ENCODE data around the gene LRBA. TPM values are rescaled to one million over a fixed set of nuclear protein-coding genes. Genes with fewer than 3 reads are reported as not detected.

Gene LRBA
- polyA plus RNA-seq, 3 donors, result 64.0 to 70.1 (median 67.0) TPM

DNA sequence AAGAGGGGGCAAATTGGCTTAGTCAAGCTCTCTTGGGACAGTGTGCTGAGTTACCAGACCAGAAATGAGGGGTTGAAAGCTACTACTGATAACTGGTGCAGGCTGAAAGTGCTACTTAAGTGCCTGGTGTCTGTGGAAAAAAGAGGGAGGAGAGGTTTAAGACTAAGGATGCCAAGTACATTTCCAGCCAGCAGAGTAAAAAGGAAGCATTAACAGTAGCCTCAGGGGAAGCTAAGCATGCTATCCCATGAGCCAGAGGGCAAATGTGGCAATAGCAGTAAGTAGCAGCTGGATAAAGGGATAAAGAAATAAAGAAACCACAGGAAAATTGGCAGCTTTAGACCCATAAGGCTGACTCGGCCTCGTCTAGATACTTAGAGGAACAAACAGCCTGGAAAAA, 629.5 kb downstream of the LRBA start:
- DNase-seq (ENCODE audit: extremely low read depth in 1 of 11, low read depth in 9 of 11, low spot score in 4 of 11), result no peak

- DNase-seq (ENCODE audit: extremely low read depth in 1 of 11, low read depth in 9 of 11, low spot score in 4 of 11), result no peak
These were observed 630.8 kb downstream of the LRBA start for GRCh38 chr4:150384249-150384648.

DNA sequence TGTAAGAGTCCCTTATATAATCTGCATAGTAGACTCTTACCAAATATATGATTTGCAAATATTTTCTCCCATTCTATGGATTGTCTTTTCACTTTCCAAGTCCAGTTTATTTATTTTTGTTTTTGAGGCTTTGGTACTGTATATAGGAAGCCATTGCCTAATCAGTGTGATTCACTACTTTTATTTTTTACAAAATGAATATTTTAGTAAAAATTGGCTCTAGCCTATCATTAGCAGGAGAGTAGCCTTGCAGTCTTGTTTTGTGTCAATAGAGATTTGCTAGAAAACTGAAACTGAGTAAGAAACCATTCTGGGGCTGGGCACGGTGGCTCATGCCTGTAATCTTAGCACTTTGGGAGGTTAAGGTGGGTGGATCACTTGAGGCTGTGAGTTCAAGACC, 633.1 kb downstream of the LRBA start:
- no peak for DNase-seq (ENCODE audit: extremely low read depth in 1 of 11, low read depth in 9 of 11, low spot score in 4 of 11)

DNA sequence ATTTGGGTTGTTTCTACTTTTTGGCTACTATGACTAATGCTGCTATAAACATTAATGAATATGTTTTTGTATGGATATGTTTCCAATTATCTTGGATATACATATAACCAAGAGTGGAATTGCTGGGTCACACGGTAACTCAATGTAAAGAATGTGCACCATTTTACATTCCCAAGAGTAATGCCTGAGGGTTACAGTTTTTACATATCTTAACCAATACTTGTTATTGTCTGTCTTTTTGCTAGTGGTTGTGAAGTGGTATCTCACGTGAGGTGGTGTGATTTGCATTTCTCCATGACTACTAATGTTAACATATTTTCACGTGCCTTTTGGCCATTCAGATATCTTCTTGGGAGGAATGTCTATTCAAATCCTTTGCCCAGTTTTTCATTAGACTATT, 633.5 kb downstream of the LRBA start:
- DNase-seq (ENCODE audit: extremely low read depth in 1 of 11, low read depth in 9 of 11, low spot score in 4 of 11), result no peak

DNA sequence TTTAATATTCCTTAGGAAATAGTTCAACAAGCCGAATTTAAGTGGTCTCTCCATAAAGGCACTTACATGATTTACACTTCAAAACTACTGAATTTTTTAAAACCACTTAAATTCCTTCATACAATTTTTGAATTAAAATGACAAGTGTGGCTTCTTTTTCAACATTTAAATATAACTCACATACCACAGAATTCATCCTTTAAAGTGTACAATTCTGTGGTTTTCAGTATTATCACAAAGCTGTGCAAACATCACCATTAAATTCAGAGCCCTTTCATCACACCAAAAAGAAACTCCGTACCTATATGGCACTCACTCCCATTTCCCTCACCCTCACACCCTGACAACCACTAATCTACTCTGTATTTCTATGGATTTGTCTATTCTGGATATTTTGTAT, 634.0 kb downstream of the LRBA start:
- no peak for DNase-seq (ENCODE audit: extremely low read depth in 1 of 11, low read depth in 9 of 11, low spot score in 4 of 11)

DNA sequence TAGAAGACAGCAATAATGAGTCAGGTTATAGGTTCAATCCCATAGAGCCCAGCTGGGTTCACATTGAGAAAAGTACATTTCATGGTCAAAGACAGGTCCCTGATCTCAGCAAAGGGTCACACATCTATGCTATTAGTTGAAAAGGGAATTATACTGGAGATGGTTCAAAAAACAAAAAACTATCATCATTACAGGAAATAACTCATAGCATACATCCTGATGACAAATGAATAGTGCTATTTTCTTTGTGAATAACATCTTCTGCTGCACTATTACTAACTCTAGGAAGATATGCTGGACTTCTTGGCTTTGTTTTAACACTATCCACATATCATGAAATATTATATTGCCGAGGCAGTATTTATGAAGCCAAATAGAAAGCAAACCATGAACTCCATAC, 635.6 kb downstream of the LRBA start:
- no peak for DNase-seq (ENCODE audit: extremely low read depth in 1 of 11, low read depth in 9 of 11, low spot score in 4 of 11)

DNA sequence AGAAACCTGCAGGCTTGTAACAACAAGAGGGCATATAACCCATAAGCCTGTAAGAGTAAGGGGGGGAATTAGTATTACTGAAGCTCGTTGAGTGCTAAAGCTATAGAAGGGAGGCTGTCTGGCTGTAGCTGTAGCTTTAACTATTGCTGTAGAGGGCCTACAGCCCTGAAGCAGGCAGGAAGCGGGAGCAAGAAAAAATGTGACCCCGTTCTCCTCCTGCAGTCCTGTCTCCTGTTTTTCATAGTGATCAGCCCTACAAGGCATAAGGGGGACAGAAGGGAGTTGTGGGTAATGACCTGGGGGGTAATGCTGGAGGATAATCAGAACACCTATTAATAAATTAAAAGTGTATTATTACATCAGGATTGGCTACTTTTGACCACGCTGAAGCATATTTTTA, 640.1 kb downstream of the LRBA start:
- no peak for DNase-seq (ENCODE audit: extremely low read depth in 1 of 11, low read depth in 9 of 11, low spot score in 4 of 11)

GRCh38 chr4:150371869-150372268, 643.2 kb downstream of the LRBA start:
- no peak for DNase-seq (ENCODE audit: extremely low read depth in 1 of 11, low read depth in 9 of 11, low spot score in 4 of 11)

DNA sequence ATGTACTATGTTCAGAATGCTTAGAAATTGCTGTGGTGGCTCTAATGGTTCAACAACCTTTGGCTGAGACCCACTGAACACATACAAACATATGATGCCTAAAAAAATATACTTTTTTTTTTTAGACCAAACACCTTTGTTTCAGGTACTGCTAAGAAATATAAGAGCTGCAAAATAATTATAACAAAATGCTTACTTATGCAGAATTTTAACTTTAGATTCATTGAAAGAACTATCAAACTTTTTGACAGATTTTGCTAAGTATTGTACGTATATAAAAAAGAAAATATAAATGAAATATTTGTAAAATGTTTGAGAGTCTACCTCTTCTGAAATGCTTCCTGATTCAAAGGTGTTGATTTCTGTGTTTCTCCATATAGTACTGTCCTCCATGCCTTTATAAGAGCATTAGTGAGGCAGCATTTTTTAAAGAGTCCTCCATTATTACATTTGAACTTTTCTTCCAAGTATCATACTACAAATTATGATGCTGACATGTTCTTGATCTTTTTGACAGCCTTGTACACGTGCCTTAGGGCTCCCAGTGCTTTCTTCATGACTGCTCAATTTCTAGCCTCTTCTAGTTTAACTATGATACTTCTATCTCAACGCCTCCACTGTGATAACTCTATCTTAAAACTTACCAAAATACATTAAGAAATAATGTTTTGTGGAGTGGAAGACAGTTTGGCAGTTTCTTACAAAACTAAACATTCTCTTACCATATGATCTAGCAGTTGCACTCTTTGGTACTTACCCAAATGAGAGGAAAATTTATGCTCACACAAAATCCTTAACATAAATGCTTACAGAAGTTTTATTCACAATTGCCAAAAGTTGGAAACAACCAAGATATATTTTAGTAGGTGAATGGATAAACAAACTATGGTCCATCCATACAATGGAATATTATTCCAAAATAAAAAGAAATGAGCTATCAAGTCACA, 645.4 kb downstream of the LRBA start:
- no peak for DNase-seq (ENCODE audit: extremely low read depth in 1 of 11, low read depth in 9 of 11, low spot score in 4 of 11)

DNA sequence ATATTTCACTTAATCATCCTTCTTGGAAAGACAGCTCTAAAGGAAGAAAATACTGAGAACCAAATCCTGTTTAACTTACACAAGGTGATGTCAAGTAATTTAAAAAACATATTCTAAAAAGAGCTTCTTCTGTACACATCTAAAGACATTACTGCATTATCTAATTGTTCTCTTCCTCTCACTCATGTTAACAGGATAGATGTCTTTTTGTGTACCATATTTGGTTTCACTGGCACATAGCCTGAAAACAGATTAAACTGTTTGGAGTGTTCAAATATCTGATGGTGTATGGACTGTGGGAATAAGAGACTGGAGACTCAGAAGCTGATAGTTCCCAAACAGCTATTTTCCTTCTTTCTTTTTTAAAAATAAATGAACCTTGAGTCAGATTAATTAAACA, 646.4 kb downstream of the LRBA start:
- no peak for DNase-seq (ENCODE audit: extremely low read depth in 1 of 11, low read depth in 9 of 11, low spot score in 4 of 11)

GRCh38 chr4:150367326-150367725, 647.8 kb downstream of the LRBA start:
- no peak for DNase-seq (ENCODE audit: extremely low read depth in 1 of 11, low read depth in 9 of 11, low spot score in 4 of 11)

DNA sequence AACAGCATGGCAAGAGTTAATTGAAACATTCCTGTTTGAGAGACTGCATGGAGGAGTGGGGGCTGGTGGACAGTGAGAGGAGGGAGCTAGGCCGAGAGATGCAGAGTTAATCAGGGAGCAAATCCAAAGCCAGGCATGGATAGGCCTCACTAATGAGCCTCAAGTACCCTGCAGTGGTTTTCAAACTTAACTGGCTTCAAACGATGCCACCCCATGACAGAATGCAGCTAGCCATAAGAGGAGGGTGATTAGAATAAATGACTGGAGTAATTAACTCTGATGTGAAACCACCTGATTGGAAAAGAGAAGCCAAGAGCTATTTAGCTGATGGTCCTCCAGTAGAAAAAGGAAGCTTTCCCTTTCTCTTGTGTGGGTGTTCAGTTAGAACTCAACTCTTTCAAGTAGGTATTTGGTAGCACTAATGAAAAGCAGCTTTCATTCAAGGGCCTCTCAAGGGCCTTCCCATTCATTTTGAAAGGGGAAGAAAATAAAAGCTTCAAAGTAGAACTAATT, 648.5 kb downstream of the LRBA start:
- peak in 1 of 11 donors; percentile 13 for DNase-seq (ENCODE audit: extremely low read depth in 1 of 11, low read depth in 9 of 11, low spot score in 4 of 11)

DNA sequence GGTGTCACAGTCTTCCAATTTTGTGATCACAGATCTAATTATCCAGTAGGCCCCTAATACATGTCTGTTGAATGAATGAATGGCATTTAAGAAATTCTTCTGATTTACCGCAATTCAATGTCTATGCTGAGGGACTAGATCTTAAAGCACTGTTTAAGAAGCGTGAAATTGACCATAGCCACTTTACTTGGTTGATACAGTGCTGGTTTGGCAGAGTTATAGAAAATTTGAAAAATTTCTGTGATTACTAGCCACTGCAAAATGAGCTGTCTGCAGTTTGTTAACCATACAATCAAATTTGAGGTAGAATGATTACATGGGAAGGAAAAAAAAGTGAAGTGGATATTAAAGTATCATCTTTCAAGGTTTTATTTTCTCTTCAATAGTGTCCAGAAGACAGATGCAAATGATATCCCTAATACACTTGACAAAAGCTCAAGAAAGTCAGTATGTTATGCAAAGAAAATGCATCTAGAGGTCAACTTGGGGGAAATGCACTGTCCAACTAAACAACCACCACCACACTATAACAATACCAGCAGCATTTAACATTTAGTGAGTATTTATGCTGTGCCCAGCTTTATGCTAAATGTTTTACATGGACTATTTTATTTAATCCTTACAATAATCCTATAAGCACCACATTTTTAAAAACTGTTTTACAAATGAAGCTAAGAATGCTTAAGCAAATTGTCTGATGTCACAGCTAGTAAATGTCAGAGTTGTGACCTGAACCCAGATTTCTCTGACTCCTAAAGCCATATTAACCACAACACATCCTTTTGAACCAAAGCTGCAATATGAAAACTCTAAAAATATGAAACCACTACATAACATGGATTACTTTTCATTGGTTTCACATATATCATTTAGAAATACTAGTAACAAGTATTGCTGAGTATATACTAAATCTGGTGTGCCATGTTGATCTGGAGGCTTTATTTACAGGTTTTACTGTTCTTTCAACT, 651.1 kb downstream of the LRBA start:
- DNase-seq (ENCODE audit: extremely low read depth in 1 of 11, low read depth in 9 of 11, low spot score in 4 of 11), result no peak

GRCh38 chr4:150358691-150359090, 656.4 kb downstream of the LRBA start:
- no peak for DNase-seq (ENCODE audit: extremely low read depth in 1 of 11, low read depth in 9 of 11, low spot score in 4 of 11)

DNA sequence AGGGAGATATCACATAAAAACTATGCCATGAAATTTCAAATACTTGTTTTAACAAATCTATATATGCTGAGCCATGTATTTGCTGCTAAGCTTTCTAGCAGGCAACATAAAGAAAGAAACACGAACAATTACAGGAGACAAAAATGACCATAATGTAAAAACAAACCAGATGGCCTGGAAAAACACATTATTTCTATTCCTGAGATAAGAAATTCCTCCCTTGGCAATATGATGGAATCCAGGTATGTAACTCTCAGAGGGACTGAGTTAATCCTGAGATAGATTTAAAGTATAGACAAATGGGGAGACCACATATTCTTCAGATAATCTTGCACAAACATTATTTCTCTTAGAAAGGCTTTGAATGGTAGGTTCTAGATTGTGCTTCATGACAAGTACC, 657.3 kb downstream of the LRBA start:
- DNase-seq (ENCODE audit: extremely low read depth in 1 of 11, low read depth in 9 of 11, low spot score in 4 of 11), result no peak

- no peak for DNase-seq (ENCODE audit: extremely low read depth in 1 of 11, low read depth in 9 of 11, low spot score in 4 of 11)
These were observed 659.1 kb downstream of the LRBA start for GRCh38 chr4:150355858-150356455.

DNA sequence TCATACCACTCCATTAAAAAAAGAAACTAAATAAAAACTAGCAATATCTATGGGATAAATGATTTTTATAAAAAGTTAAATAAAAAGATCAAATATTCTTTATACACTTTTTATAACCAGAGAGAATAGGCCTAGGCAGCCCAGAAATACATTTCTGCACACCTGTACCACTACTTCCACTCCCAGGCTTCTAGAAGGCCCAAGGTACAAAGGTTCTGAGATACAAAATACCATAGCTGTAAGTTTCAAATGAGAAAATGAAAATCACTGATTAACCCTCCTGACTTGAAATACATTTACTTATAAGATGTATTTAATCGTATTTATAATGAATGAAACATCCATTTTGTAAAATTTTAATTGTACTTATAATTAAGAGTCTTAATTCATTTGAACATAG, 659.7 kb downstream of the LRBA start:
- no peak for DNase-seq (ENCODE audit: extremely low read depth in 1 of 11, low read depth in 9 of 11, low spot score in 4 of 11)

GRCh38 chr4:150354214-150354796, 660.8 kb downstream of the LRBA start:
- DNase-seq (ENCODE audit: extremely low read depth in 1 of 11, low read depth in 9 of 11, low spot score in 4 of 11), result no peak

DNA sequence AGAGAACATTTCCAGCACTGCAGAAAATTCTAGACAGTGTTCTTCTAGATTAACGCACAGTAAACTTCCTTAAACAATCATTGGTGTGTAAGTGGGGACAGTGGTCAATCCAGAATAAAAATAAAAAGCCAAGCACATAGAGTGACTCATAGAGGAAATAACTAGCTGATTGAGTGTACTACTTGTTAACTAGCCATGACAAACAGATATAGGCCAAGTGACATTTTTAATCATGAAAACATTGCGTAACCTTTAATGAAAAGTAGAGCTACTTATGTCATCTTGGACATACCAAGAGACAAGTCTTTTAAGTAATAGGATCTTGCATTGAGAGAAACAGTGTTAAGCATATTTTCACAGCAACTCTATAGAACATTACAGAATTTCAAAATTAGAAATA, 667.0 kb downstream of the LRBA start:
- no peak for DNase-seq (ENCODE audit: extremely low read depth in 1 of 11, low read depth in 9 of 11, low spot score in 4 of 11)
